Lung microvascular endothelial cell (primary cell): Measurements from ENCODE around the gene TMEM37. TPM values are rescaled to one million over a fixed set of nuclear protein-coding genes. Genes with fewer than 3 reads are reported as not detected.
A peak's percentile ranks its signal among the peaks of the same experiment; 100 is the strongest.

ENCODE experiments used
- DNase-seq, 2 donors: peaks; one replicate each; pipeline versions ENCODE4 v3.0.0 to v3.0.0-alpha.2; 2010; ENCODE audit warnings: low read depth in 2 of 2
- total RNA-seq: library from RNA; depleted of rRNA; stranded (reverse); fragments of >200 nt; gene quantifications from 2 replicates; pipeline ENCODE4 v1.2.1, GENCODE V29; 2014

The TMEM37 gene
- total RNA-seq, 1 donor from 2014 or later = 0.20 TPM

DNA sequence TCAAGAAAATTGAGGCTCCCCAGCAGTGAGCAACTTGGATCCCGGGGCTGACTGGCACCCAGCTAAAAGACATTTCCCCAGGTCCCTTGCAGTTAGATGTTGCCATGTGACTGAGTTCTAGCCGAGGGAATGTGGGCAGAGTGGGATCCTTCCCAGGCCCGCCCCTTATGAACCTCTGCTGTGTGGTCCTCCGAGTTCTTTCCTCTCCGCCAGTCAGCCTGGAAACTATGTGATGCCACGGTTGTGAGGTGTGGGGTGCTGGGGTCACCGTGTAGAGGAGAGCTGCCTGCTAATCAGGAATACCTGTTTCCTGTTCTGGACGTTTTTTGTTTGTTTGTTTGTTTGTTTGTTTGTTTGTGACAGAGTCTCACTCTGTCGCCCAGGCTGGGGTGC, 45.5 kb downstream of the TMEM37 start:
- no peak for DNase-seq

DNA sequence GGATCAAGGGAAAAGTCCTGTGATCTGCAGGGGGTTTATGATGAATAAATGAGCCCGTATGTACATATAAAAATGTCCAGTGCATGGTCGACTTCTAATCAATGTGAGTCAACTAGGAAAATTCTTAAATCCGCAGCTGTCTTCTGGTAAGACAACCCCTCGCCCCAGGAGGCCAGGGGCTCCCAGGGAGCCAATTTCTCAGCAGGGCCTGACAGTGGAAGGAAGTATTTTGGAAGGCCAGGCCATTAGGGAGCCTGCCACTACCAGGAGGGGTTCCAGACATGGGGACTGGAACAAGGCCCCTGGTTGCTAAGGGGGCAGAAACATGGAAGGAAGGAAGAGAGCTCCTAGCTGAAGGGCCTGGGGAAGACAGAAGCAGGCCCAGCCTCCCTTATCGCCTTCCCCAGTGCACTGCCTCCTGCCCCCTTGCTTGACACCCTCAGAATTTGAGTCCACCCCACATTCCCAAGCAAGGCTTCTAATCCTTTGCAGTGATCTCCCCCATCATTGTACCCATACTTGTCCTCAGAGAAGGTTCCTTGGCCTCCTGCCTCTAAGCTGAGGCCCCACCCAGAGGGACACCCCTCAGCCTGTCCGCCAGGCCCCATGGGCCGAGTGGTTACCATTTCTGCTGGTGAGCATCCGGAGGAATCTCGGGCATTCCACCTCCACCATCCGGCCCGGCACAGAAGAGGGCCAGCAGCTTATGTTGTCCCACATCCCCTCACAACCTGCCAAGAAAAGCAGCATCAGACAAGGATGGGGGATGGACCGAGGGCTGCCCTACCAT, 46.7 kb downstream of the TMEM37 start:
- DNase-seq = no peak

DNA sequence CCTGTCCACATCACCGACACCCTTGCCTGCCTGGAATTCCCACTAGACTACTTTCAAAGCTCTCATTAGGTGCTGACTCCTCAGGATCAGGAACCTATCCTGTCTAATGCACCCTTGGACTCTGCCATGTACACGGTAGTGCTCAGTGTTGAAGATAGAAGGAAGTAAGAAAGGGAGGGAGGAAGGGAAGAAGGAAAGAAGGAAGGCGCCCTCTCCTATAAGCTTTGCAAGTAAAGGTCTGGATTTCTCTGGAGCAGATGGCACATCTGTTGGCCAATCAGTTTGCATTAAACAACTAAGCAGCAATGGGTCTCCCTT, 47.3 kb downstream of the TMEM37 start:
- DNase-seq = no peak

DNA sequence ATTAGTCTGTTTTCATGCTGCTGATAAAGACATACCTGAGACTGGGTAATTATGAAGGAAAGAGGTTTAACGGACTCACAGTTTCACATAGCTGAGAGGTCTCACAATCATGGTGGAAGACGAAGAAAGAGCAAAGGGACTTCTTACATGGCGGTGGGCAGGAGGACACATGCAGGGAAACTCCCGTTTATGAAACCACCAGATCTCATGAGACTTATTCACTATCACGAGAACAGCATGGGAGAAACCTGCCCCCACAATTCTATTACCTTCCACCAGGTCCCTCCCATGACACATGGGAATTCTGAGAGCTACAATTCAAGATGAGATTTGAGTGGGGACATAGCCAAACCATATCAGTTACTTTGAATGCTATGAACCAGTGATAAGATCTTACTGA, 48.5 kb downstream of the TMEM37 start:
- no peak for DNase-seq

DNA sequence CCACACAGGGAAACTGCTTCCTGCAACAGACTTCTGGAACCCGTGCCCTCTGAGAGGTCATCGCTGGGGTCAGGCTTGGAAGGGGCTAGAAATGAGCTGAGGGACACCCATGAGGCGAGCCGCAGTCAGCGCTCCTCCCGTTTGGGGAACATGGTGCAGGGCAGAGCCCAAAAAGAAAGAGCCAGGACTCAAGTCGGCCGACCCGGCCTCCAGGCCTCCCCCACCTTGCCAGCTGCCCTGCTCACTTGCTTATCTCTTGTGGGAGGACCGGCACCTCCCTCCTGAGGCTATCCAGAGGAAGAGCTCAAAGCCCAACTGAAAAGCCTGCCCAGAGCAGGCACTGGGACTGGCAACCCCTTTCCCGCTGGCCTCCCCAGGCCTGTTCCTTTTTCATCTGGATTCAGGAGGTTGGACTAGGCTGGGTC, 49.1 kb downstream of the TMEM37 start:
- DNase-seq = no peak

DNA sequence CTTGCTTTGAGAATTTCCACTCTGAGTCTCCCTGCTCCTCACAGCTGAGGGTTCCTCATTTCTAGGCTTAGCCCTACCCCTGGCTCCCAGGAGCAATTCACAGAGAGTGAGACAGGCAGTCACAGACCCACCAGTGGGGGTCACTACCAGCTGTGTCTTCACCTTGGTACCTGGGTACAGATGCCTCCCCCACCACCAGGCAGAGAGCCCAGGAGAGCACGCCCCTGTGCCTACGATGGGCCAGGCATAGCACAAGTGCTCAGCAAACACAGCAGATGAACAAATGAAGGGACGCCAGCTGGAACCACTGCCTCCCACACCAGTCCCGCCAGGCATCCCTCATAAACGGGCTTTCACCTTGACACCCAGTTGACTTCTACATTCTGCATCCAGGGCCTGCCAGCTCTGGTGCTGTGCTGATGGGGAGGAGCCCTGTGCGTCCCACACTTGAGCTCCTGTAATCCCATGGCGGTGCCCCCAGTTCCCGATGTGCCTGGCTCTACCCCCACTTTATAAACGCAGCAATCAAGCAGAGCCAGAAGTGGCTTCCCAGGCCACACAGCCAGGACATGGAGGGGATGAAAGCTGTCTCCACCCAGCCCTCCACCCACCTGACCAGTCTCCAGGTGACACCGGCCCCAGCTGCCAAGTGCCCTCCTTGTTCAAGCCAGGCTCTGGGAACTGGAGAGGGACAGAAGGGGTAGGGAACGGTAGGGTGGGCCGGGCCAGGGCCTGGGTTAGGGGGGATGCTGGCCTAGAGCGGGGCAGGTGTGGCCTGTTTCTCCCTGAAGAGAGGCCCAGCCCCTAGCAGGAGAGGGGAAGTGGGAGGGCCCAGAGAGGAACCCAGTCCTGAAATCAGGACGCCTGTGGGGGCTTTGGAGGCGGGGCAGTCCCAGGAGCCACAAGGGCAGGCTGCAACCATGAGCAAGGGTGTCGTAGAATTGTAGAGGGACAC, 50.1 kb downstream of the TMEM37 start:
- no peak for DNase-seq

DNA sequence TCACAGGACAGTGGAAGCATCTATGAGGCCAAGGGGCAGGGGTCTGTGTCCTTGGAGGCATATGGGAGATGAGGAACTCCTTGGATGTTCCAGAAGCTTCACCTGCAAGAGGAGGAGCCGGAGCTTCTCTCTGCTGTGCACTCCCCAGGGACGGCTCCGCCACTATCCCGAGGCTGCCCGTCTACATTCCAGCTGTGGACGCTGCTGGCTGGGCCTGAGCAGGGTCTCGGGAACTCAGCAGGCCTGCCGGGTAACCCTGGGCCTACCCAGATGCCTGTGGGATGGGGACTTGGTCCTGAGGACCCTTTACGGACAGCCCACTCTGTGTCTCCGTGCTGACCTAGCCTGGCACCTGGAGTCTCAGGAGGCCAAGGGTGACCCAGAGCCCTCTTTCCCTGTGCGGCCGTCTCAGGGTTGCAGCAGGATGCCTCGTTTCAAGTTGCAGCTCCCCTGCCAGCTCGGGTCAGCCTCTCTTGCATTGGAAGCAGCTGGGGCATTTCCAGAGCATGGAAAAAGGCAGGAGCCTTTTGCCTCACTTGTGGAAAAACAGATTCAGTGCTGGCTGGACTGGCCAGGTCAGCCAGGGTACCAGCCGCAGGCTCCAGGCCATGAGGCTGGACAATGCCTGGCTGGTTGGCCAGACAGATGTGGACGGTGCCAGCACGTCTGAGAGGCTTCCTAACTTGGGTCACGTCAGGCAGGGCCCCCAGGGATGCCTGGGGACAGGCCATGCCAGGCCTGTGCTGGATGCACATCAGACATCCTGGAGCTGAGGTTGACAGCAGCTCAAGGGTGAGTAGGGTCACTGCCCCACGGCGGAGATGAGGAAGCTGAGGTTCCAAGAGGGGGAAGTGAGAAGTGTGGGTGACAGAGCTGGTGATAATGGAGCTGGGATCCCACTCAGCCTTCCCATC, 51.1 kb downstream of the TMEM37 start:
- DNase-seq = peak in 1 of 2 donors; percentile 81

DNA sequence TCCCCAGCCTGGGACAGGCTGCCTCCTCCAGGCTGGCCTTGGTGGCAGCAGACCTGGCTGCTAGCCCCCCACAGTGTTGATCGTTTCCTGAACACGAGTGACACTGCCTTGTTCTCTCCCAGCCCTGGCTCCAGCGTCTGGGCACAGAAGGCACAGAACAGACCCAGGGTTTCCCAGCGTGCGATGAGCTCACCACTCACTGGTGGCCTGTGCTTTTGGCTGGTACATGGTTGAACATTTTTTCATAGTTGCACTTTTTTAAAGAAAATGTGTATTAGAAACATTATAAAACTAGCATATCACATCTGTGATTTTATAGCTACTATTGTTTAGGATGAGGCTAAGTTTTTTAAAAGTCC, 51.7 kb downstream of the TMEM37 start:
- DNase-seq = peak in 1 of 2 donors; percentile 52

DNA sequence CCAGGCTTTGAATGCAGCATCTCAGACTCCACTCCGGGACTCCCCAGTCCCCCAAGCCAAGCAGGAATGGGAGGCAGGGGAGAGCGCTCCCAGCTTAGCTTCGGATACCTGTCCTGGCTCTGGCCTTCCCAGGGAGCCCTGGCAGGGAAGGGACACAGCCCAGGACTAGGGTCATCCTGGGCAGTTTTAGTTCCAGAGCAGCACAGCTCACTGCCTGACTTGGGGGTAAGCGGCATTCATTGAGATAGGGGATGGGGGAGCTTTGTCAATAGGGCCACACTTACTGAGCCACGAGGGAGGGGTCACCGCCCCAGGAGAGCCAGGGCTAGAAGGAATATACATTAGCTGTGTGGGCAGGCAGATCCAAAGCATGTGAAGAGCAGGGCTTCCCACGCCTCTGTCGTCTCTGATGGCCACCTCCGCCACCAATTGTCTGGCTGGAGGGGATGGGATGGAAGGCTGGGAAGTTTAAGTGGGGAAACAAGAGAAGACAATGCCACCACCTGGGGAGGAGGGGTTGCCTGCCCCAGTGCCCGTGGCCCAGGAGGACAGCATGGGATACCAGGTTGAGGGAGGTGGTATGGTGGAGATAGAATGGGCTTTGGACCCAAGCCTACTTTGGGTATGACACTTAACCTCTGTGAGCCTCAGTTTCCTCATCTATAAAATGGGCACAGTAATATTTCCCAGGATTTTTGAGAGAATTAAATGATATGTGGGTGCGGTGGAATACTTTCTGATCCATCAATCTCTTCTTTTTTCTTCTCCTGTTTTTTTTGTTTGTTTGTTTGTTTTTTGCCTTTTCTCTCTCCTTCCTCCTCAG, 52.5 kb downstream of the TMEM37 start:
- no peak for DNase-seq

DNA sequence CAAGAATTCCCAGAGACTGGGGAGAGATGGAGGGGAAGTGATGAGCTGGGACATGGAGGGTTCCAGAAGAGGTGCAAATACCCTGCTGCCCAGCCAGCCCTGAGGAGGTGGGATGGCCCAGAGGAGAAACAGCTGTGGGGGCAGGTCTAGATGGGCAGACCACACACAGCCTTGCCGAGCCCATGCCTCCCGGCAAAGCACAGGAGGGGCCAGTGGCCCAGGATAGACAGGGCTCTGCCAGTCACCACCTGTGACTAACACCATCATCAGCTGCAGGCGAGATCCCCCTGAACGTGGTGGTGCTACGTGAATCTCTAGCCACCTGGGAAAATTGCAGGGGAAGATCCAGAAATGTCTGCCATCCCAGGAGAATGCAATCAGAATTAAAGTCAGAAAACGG, 53.2 kb downstream of the TMEM37 start:
- no peak for DNase-seq

DNA sequence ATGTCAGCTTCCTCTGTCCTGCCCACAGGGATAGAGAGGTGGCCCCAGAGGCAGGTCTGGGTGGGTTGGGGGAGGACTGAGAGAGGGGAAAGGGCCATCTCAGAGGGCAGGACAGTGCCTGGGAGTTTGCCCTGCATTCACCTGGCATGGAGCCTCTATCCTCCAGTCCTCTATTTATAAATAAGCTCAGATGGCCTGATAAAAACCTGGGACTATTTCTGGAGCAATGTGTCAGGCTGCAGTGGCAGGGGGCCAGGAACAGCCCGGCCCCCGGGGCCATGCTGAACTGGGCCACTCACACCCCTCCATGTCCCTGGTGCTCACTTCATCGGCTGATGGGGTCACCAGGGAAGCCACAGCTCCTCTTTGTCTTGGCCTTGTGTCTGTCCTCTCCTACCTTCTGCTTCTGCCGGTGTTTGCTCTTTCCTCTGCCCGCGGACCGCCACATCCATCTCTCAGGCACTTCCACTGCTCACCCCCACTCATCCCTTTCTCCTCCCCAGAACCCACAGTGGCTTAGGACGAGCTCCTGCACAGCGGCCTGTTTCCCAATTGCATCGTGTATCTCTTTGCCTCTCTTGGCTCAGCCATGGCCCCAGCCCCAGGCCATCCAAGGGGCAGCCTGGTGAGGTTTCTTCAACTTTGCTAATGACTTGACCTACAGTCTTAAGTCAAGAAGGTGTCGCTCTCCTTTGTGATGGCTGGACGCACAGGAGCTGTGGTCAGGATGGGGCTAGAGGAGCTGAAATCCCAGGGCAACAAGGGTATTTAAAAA, 53.9 kb downstream of the TMEM37 start:
- DNase-seq = peak in 1 of 2 donors; percentile 31

DNA sequence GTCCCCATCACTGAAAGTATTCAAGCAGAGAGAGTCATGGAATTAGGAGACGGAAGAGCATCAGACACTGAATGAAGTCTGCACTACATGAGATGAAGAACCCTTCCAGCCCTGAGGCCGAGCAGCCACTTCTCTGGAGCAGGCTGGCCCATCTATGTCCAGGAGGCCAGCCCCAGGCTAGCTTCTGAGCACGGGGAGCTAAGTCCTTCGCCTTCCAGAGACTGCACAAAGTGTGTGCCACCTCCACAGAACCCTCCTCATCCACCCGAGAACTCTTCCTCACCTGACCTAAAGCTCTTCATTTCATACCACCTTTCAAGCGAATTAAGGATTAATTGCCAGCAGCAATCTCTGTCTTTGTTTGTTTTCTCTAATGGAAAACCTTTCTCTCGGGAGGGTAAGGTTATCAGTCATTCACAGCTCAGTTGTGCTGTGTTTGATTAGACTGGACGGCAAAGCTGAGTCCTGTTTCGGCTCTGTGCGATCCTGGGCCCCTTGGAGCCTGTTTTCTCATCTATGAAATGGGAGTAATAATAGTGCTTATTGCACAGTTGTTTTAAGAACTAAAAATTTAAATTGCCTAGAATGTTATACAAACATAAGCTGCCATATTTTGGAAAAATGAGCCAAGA, 54.7 kb downstream of the TMEM37 start:
- peak in 1 of 2 donors; percentile 31 for DNase-seq

DNA sequence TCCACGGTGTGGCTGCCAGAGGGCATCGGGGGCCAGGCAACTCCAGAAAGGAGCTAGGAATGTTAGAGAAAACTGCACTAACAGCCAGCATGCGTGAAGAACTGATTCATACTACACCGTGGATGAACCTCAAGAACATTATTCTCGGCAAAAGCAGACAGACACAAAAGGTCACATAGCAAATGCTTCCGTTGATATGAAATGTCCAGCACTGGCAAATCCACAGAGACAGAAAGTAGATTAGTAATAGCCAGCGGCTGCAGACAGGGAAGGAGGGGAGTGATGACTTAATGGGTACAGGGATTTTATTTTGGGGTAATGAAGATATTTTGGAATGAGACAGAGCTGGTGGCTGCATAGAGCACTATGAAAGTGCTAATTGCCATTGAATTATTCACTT, 55.2 kb downstream of the TMEM37 start:
- DNase-seq = peak; percentile 22 to 82

DNA sequence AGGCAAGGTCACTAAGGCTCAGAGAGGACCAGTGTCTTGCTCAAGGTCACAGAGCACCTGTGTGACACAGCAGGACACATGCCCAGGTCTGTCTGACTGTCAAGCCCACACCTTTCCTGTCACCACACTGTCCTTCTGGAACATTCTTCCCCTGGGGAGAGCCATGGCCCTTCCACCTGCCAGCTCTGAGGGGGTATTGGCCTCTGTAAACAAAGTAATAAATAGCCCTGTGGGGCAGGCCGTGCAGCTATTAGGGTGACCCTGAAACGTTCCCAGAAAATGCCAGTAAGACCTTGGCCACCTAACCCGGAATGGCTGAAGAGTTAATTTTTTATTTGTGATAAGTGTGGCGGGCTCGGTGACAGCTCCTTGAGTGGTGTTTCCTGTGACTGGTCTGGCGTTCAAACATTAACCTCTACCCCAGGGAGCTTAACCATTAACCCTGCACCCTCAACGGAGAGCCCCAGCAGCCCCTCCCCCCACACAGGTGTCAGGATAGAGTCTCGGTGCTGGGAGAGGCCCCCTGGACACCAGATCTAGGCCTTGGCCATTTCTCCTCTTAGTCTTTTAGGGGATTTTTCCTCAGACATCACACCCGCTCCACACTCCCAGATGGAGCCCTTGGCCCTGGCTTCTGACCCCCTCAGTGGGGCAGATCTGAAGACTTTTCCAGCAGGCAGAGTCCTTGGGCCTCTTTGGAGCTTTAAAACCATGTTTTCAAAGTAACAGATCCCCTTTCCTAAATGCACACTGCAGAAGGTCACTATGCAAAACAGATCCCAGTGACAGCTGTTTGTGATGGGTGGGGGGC, 56.0 kb downstream of the TMEM37 start:
- peak in 1 of 2 donors; percentile 25 for DNase-seq
